HG03064 (cell line): Measurements from ENCODE around the gene SLF1.
A peak's percentile ranks its signal among the peaks of the same experiment; 100 is the strongest.
"Not testable (repeated sequence)": the region's sequence is repeated elsewhere in the genome, so short reads cannot be mapped to it uniquely, and the experiment has no call there.

ENCODE experiments used
- ATAC-seq: cut with Tn5 transposase; IDR thresholded peaks from one replicate; pipeline ENCODE4 v1.9.1; 2021; ENCODE audit warnings: low read depth; ENCODE audit not compliant: unreplicated experiment

SLF1 gene

GRCh38 chr5:94618493-94619328 lies at the start of gene SLF1, which contains the start of gene KIAA0825:
Gene SLF1, plus strand, starts transcription at chr5:94618669. Its CDS starts 10,142 bp downstream, at chr5:94628811.
Gene KIAA0825, minus strand, starts transcription at chr5:94618604. Its CDS starts 81,478 bp downstream, at chr5:94537126.
- ATAC-seq = peak; percentile 94

DNA sequence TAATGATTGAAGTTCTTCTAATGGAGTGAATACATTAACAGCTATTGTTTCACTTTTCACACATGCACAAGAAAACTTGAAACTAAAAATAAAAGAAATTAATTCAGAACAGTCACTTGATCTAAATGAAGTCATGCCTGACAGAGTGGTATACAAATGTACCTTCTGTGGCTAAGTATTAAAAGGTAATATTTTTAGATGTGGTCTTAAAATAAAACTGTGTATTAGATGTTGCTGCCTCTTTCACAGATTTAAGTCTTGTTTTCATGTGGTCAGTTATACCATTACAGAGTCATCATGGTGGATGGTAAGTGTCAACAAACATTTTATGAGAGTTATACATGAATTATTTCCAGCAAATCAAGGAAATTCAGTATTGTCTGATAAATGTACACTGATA lies 47.1 kb upstream of the SLF1 start:
- no peak for ATAC-seq

GRCh38 chr5:94573349-94573748 lies 45.1 kb upstream of the SLF1 start:
- not testable (repeated sequence) for ATAC-seq

DNA sequence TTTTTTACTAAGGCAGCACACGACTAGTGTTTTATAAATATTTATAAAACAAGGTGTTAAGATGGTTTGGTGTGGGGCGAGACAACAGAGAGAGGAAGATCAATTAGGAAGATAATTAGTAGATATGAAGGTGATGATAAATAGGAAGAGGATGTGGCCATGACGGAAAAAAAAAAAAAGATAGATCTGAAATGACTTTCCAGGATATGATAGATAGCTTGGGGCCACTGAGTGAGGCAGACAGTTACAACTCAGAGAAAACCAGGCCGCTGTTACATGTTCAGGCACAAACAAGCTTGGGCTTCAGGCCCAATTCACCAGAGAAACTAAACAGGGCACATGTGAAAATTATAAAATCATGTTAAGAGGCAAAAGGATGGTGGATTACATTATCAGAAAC lies 43.3 kb upstream of the SLF1 start:
- no peak for ATAC-seq

DNA sequence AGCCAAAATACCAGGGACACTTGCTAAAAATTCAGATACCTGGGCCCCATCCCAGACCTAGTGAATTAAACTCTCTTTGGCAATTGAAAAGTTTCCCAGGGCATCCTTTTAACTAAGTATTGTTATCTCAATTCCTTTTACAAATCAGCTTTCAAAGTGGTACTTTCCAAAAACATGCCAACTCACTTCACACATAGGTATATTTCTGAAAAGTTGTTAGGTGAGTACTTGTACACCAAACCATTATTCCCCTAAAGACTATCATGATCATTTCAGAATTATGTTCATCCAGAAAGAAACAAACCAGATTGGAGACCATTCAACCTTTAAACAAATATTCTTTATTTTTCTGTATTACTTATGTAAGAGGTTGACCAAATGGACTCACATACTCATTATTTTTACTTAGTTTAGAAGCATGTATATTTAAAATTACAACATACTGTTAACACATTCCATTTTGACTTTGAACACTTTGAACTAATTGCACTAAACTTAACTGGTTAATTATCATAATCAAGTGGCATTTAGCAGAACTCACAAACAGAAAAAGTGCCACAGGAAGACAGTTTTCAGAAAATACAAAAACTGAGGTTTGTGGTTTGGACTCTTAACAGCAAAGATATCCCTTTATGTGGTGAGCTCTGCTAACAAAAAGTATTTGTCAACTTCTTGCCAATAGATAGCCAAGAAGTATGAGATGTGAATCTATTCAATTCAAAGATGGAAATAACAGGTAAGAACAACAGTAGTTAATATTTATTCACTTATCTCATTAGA lies 40.8 kb upstream of the SLF1 start:
- ATAC-seq = peak; percentile 87

GRCh38 chr5:94595281-94595840 lies 23.1 kb upstream of the SLF1 start:
- no peak for ATAC-seq

- ATAC-seq = no peak
These were observed 4.9 kb upstream of the SLF1 start for GRCh38 chr5:94613583-94613982.

DNA sequence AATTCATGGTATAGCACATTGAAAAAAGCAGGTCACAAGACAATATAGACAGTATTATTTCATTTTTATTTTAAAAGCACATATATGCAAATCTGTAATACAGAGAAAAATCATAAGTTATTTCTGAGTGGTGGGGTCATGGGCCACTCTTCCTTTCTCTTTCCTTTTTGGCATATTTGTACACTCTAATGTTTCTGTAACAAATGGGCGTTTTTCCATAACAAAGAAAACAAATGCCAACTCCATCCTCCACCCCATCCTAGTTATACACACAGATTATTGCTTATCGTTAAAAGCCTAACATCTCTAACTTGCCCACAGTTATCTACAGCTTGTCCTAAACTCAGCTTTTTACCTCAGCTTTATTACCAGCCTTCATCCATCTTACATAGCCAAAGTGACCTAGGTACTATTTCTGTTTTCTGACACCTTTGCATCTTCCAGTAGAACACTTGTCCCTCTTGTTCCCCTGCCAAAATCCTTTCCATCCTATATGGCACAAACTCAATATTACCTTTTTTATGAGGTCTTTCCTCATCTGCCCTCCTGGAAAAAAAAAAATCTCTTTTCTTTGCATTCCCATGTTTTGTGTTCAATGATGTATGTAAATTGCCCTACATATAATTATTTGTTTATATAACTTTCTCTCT lies 4.2 kb upstream of the SLF1 start:
- ATAC-seq = no peak

GRCh38 chr5:94615862-94616261 lies 2.6 kb upstream of the SLF1 start:
- ATAC-seq = no peak

DNA sequence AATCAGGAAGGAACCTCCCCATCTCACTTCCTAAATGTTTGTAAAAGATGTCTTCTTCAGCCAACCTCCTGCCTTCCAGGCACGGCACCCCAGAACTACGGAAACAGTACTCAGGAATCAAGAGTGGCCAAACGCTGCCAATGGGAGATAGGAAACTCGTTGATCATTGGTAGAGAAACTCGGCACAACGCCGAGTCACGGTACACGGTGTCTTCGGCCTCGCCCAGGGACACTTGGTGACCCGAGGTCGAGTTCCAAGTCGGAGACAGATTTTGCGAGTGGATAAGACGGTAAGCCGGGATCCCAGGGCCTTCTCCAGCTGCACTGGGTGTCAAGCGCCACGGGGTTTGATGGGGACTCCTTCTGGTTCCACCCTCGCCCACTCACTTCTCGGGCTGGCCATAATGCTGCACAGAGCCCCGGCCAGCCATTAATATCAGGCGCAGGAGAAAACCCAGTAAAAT lies 408 bp upstream of the SLF1 start:
- ATAC-seq = peak; percentile 31

DNA sequence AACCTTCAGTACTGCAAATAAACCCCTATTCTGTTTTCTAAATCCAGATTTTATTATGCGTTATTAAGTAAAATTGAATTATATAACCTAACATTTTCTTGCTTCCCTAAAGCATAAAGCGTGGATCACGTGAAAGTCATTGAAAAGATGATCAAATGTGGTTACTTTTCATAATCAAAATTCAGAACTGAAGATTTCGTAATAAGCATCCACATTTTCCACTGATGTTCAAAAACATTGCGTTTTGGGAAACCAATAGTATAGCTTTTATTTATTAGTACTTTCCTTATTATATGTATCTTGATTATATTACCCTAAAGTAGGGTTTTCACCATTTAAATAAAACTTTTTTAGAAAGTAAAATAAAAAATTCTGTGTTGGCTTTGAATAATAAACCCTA lies 1.8 kb downstream of the SLF1 start:
- ATAC-seq = no peak

DNA sequence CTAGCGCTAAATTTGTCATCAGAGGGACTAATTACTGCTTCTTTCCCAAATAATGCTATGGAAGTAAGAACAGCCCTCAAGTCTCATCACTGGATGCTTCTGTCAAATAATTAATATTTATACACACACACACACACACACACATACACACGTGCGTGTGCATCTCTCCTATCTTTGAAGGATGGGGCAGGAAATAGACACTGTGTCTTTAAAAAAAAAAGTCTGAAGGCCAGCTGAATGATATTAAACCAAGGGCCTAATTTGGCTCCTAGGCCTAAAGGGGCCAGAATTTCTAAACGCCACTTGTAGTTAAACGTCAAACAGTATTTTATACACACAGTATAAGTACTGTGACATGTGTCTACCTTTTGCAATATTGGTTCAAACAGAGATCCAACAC lies 3.3 kb downstream of the SLF1 start:
- ATAC-seq = no peak

- no peak for ATAC-seq
These were observed 4.5 kb downstream of the SLF1 start for GRCh38 chr5:94623011-94623410.

DNA sequence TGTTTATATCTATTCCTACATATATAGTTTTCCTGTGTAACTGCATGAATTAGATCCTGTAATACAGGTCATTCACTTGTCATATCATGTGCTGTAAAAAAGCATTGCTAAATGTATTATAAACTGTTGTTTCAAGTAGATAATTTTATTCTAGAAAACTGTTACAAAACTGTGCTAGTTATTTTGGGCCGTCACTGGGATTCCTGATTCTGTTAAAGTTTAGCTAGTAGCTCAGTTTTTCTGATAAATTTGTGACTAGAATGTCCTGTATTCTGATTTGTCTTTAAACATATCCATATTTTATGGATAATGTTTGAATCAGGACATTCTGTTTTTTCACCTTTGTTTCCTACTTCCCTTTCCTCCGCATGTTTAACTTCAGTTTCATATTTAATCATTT lies 5.4 kb downstream of the SLF1 start:
- no peak for ATAC-seq

GRCh38 chr5:94627191-94627590 lies 8.7 kb downstream of the SLF1 start:
- ATAC-seq = no peak

DNA sequence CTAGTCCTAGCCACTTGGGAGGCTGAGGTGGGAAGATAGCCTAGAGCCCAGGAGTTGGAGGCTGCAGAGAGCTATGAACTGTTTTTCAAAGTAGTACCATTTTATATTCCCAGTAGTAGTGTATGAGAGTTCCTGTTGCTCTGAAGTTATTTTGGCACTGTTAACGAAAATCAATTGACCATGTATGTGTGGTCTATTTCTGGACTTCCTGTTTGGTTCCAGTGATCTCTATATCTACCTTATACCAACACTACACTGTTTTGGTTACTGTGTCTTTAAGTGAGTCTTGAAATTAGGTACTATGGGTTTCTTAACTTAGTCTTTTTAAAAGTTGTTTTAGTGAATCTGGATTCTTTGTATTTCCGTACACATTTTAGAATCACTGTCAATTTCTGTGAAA lies 13.6 kb downstream of the SLF1 start:
- peak; percentile 99 for ATAC-seq

- no peak for ATAC-seq
These were observed 21.7 kb downstream of the SLF1 start for GRCh38 chr5:94640176-94640575.

DNA sequence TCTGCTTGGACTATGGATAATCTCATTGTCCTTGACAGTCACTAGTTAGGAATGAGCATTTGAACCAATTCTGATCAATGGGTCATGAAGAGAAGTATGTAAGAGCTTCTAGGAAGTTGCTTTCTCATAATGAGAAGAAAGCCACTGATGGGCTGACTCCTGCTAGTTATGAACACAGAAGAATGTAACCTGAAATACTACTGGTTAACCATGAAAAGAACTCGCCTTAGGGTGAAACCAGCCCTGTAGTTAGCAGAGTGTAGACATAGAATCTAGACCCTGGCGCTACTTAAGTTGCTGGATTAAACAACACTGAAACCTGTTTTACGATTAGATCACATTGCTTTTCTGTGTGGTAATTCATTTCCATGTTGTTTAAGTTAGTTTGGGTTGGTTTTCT lies 26.6 kb downstream of the SLF1 start:
- ATAC-seq = no peak

GRCh38 chr5:94646758-94647157 lies 28.3 kb downstream of the SLF1 start:
- no peak for ATAC-seq

- ATAC-seq = no peak
These were observed 31.4 kb downstream of the SLF1 start for GRCh38 chr5:94649874-94650273.

- ATAC-seq = no peak
These were observed 39.8 kb downstream of the SLF1 start for GRCh38 chr5:94658272-94658671.
